Activated T-cell treated with anti-CD3 and anti-CD28 coated beads, Interleukin-2, amount 50 U/mL, for 4 hours (primary cell): ENCODE data around the gene RBM3. TPM values are rescaled to one million over a fixed set of nuclear protein-coding genes. Genes with fewer than 3 reads are reported as not detected.

Source experiments
- ATAC-seq, 2 donors: fragments of 200-7000 bp; cut with Tn5 transposase; one replicate each; pipeline ENCODE4 v1.10.0; 2021
- DNase-seq: peaks from one replicate; pipeline ENCODE4 v3.0.0-alpha.2; 2020
- H3K27me3 Mint-ChIP-seq: one replicate; pipeline ENCODE4 v1.8.0; 2021; ENCODE audit warnings: low read depth, mixed read lengths
- H3K36me3 Mint-ChIP-seq: one replicate; pipeline ENCODE4 v1.8.0; 2022; ENCODE audit warnings: mixed read lengths; ENCODE audit not compliant: insufficient read depth
- H3K4me1 Mint-ChIP-seq: one replicate; pipeline ENCODE4 v1.8.0; 2021; ENCODE audit warnings: low read depth, mixed read lengths
- H3K4me3 Mint-ChIP-seq: one replicate; pipeline ENCODE4 v1.8.0; 2021; ENCODE audit warnings: mild to moderate bottlenecking, moderate library complexity, mixed read lengths
- H3K9me3 Mint-ChIP-seq: one replicate; pipeline ENCODE4 v1.8.0; 2021; ENCODE audit warnings: mixed read lengths
- total RNA-seq, 3 donors: library from RNA; stranded (reverse); gene quantifications; one replicate each; pipeline ENCODE4 v1.2.1, GENCODE V29; 2021

RBM3 gene
- total RNA-seq, 3 donors from 2014 or later = 459 to 489 (median 484) TPM

GRCh38 chrX:48558271-48558670 lies 16.0 kb upstream of the RBM3 start:
- Mint-ChIP-seq H3K9me3 (no peaks in the 10 kb centered on the region), H3K27me3 (no peaks in the 10 kb centered on the region), H3K4me1 (peaks cover 2% of the 10 kb centered on the region), H3K36me3 (peaks cover 9% of the 10 kb centered on the region), H3K4me3 (no peak overlapping the region)
- DNase-seq = no peak
- ATAC-seq = peak; percentile 89 to 91

DNA sequence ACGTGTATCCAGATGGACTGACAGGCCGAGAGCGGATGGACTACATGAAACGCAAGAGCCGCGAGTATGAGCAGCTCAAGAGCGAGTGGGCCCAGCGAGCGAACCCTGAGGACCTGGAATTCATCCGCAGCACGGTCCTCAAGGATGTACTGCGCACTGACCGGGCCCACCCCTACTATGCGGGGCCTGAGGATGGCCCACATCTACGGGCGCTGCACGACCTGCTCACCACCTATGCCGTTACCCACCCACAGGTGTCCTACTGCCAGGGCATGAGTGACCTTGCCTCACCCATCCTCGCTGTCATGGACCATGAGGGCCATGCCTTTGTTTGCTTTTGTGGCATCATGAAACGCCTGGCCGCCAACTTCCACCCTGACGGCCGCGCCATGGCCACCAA lies 14.6 kb upstream of the RBM3 start:
- peaks cover 2% of the 10 kb centered on the region for H3K4me1 Mint-ChIP-seq
- no peak overlapping the region for H3K4me3 Mint-ChIP-seq
- DNase-seq (no peak), ATAC-seq (no peak)
- peaks cover 7% of the 10 kb centered on the region for H3K36me3 Mint-ChIP-seq
- no peaks in the 10 kb centered on the region for H3K9me3 Mint-ChIP-seq
- H3K27me3 Mint-ChIP-seq = no peaks in the 10 kb centered on the region

GRCh38 chrX:48560056-48560455 lies 14.2 kb upstream of the RBM3 start:
- no peaks in the 10 kb centered on the region for H3K9me3 Mint-ChIP-seq

DNA sequence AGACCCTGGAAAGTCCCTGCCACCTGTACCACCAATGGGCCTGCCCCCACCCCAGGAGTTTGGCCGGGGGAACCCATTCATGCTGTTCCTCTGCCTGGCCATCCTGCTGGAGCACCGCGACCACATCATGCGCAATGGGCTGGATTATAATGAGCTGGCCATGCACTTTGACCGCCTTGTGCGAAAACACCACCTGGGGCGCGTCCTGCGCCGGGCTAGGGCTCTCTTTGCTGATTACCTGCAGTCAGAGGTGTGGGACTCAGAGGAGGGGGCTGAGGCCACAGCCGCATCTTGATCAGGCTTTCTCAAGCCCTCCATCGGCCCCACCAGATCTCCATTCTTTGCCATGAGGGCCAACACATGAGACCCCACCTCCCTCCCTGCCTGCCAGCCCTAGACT lies 13.6 kb upstream of the RBM3 start:
- Mint-ChIP-seq H3K27me3 (no peaks in the 10 kb centered on the region), H3K4me1 (peaks cover 2% of the 10 kb centered on the region), H3K9me3 (no peaks in the 10 kb centered on the region), H3K4me3 (no peak overlapping the region), H3K36me3 (peaks cover 2% of the 10 kb centered on the region)
- ATAC-seq = no peak
- DNase-seq = no peak

More at GRCh38 chrX:48560056-48560455, 14.2 kb upstream of the RBM3 start:
- Mint-ChIP-seq H3K36me3 (peaks cover 4% of the 10 kb centered on the region), H3K27me3 (no peaks in the 10 kb centered on the region), H3K4me1 (peaks cover 2% of the 10 kb centered on the region), H3K4me3 (no peak overlapping the region)
- ATAC-seq (no peak), DNase-seq (no peak)

DNA sequence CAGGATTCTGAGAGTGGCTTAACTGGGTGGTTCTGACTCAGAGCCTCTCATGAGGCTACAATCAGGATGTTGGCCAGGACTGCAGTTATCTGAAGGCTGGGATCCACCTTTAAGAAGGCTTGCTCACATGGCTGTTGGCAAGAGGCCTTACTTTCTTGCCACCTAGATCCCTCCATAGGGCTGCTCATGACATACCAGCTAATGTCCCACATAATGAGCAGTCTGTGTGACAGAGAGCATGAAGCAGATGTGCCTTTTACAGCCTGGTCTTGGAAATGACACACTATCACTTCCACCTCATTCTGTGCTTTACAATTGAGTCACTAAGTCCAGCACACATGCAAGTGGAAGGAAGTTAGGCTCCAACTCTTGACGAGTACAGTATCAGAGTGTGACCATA lies 4.3 kb upstream of the RBM3 start:
- H3K36me3 Mint-ChIP-seq = peaks cover 2% of the 10 kb centered on the region
- peaks cover 8% of the 10 kb centered on the region for H3K4me1 Mint-ChIP-seq
- H3K9me3 Mint-ChIP-seq = no peaks in the 10 kb centered on the region
- DNase-seq (no peak), ATAC-seq (peak; percentile 16 to 19)
- H3K4me3 Mint-ChIP-seq = no peak overlapping the region
- no peaks in the 10 kb centered on the region for H3K27me3 Mint-ChIP-seq

DNA sequence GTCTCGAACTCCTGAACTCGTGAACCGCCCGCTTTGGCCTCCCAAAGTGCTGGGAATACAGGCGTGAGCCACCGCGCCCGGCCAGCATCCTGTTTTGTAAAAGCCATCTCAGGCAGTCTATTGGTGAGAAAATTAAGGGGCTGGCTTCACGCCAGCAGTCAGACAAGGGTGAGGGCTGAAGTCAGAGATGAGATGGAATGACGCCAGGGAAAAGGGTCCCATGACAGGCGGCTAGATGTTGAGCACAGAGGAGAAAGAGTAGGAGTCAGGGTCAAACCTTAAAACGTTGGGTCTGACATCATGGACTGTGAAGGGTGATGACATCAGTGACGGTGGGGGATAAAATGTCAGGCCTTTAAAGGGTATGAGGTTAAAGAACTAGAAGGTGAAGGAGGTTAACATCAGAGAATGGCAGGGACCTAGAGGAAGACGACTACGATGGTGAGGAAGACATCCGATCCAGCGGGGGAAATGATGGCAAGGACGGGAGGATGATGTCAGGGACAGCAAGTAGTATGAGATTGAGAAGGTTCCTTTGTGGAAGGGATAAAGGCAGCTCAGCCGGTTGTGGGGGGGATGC lies 504 bp upstream of the RBM3 start:
- DNase-seq (no peak), ATAC-seq (no peak)
- Mint-ChIP-seq H3K9me3 (no peaks in the 10 kb centered on the region), H3K4me1 (peaks cover 17% of the 10 kb centered on the region), H3K4me3 (peak overlapping the region; percentile 99), H3K36me3 (peaks cover 22% of the 10 kb centered on the region), H3K27me3 (no peaks in the 10 kb centered on the region)

DNA sequence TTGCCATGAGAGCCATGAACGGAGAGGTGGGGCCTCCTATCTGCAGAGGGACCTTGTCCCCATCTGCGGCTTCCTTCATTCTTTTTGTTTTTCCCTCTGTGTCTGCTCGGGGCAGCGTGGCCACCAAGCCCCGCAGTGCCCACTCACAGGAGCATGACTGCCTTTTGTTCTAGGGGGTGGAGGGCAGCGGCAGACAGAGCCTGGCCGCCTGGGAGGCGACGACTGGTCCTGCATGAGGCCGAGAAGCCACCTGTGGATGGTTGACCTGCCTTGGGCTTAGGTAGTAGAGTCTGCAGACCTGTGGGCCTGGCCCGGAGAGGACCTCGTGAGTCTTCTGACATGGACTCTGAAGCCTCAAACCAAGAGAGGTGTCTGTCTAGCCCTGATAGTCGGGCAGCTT lies 1.4 kb downstream of the RBM3 start:
- peak overlapping the region; percentile 99 for H3K4me3 Mint-ChIP-seq
- no peak for ATAC-seq
- H3K36me3 Mint-ChIP-seq = peaks cover 29% of the 10 kb centered on the region
- H3K27me3 Mint-ChIP-seq = no peaks in the 10 kb centered on the region
- H3K9me3 Mint-ChIP-seq = no peaks in the 10 kb centered on the region
- no peak for DNase-seq
- H3K4me1 Mint-ChIP-seq = peaks cover 19% of the 10 kb centered on the region

- no peak for ATAC-seq
- Mint-ChIP-seq H3K4me3 (peak overlapping the region; percentile 99), H3K27me3 (no peaks in the 10 kb centered on the region), H3K9me3 (no peaks in the 10 kb centered on the region), H3K4me1 (peaks cover 19% of the 10 kb centered on the region), H3K36me3 (peaks cover 29% of the 10 kb centered on the region)
- DNase-seq = no peak
Measured at GRCh38 chrX:48576108-48576507, 1.8 kb downstream of the RBM3 start.

DNA sequence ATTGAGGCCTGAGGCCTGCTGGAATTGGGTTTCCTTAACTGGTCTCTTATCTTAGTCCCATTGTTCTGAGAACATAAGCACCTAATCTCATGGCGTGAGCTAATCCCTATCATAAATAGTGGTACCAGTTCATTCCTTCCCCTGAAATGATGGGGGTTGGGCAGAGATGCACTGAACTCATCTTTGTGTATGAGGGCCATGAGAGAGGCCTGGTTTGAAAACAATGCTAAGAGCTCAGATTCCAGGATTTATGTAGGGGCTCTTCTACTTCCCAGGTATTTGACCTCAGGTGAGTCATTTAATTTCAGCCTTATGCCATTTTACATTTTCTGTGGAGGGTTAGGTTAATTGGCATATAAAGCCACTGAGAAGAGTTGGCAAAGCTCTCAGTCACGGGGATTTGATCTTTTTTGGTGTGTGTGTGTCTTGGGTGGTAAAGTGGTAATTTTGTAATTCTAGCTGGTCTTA lies 4.4 kb downstream of the RBM3 start:
- no peak overlapping the region for H3K4me3 Mint-ChIP-seq
- ATAC-seq = no peak
- DNase-seq = no peak

DNA sequence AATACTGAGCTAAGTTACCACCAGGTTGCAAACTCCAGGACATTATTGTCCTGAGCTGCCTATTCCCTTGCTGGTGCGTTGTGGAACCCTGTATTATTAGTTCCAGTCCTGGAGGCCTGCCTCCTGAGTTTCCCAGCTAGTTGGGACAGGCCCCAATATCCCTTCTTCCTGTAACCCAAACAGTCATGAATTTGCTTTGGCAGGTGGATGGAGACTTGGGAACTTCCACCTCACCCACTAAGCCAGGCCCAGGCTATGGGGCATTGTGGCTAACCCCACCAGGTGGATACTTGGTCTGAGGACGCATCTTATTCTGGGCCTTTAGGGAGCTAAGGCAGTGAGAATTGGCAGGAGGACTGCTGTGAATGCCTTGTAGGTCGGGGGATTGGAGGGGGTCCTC lies 5.0 kb downstream of the RBM3 start:
- H3K9me3 Mint-ChIP-seq = no peaks in the 10 kb centered on the region
- no peak overlapping the region for H3K4me3 Mint-ChIP-seq
- DNase-seq (no peak), ATAC-seq (no peak)
- H3K27me3 Mint-ChIP-seq = no peaks in the 10 kb centered on the region
- H3K36me3 Mint-ChIP-seq = peaks cover 29% of the 10 kb centered on the region
- H3K4me1 Mint-ChIP-seq = peaks cover 13% of the 10 kb centered on the region

More for the DNA sequence above, 4.4 kb downstream of the RBM3 start:
- no peaks in the 10 kb centered on the region for H3K9me3 Mint-ChIP-seq
- peaks cover 17% of the 10 kb centered on the region for H3K4me1 Mint-ChIP-seq
- peaks cover 29% of the 10 kb centered on the region for H3K36me3 Mint-ChIP-seq
- H3K27me3 Mint-ChIP-seq = no peaks in the 10 kb centered on the region

GRCh38 chrX:48580662-48581061 lies 6.4 kb downstream of the RBM3 start:
- H3K4me3 Mint-ChIP-seq = no peak overlapping the region
- H3K4me1 Mint-ChIP-seq = peaks cover 9% of the 10 kb centered on the region
- no peaks in the 10 kb centered on the region for H3K9me3 Mint-ChIP-seq

GRCh38 chrX:48584698-48585097 lies 10.4 kb downstream of the RBM3 start:
- H3K4me1 Mint-ChIP-seq = no peaks in the 10 kb centered on the region
- H3K27me3 Mint-ChIP-seq = no peaks in the 10 kb centered on the region
- peaks cover 3% of the 10 kb centered on the region for H3K36me3 Mint-ChIP-seq
- no peaks in the 10 kb centered on the region for H3K9me3 Mint-ChIP-seq
- no peak for DNase-seq
- ATAC-seq = no peak
- H3K4me3 Mint-ChIP-seq = no peak overlapping the region

More at GRCh38 chrX:48580662-48581061, 6.4 kb downstream of the RBM3 start:
- DNase-seq = no peak
- Mint-ChIP-seq H3K36me3 (peaks cover 21% of the 10 kb centered on the region), H3K27me3 (no peaks in the 10 kb centered on the region)
- ATAC-seq = no peak

GRCh38 chrX:48589482-48590162 lies 15.3 kb downstream of the RBM3 start:
- Mint-ChIP-seq H3K4me3 (no peak overlapping the region), H3K36me3 (no peaks in the 10 kb centered on the region), H3K9me3 (no peaks in the 10 kb centered on the region), H3K27me3 (no peaks in the 10 kb centered on the region), H3K4me1 (no peaks in the 10 kb centered on the region)
- no peak for ATAC-seq
- DNase-seq = no peak

DNA sequence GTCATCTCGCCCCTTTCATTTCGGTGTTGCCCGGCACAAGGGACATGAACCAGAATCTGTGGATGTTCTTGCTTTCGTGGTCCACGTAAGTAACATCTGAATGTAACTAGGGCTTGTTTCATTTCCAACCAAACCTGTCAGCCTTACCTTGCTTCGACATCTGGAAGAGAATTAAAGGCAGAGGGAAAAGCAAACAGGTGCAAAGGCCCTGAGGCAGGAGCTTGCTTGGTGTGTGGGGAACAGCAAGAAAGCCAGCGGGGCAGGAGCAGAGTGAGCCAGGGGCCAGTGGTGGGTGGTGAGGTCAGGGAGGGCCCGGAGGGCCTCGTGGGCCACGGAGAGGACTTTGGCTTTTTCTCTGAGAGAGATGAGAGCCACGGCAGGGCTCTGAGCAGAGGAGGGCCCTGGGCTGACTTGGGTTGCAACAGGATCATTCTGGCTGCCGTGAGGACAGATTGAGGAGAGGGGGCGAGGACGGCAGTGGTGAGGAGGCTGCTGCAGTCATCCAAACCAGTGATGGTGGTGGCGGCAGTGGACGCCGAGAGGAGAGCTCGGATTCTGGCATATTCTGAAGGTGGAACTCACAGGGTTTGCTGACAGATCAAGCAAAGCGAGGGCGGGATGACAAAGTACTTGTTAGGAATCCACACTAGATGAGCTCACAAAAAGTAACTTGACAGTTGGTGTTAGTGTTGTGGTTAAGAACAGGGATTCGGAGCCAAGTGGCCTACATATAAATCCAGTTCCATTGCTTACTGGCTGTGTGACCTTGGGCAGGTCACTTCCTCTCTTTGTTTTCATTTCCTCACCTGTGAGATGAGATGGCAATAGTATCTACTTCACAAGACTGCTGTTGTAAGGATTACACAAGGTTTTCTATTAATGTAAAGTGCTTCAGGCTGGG lies 16.2 kb downstream of the RBM3 start:
- H3K9me3 Mint-ChIP-seq = no peaks in the 10 kb centered on the region
- no peaks in the 10 kb centered on the region for H3K4me1 Mint-ChIP-seq
- no peak for ATAC-seq
- H3K4me3 Mint-ChIP-seq = no peak overlapping the region
- no peaks in the 10 kb centered on the region for H3K27me3 Mint-ChIP-seq
- no peak for DNase-seq
- no peaks in the 10 kb centered on the region for H3K36me3 Mint-ChIP-seq
